ENCODE measurements around the gene ARHGEF28.

The ARHGEF28 gene

GRCh38 chr5:73719632-73720031 is 93.6 kb downstream of the ARHGEF28 start:
- Histone ChIP-seq H3K4me3 (replicated peaks; ENCODE audit: low read depth, low read length) (no peak overlapping the region), H3K27me3 (replicated peaks; ENCODE audit: control insufficient read depth, insufficient read depth, low read length) (no peaks in the 10 kb centered on the region), H3K36me3 (ENCODE audit: control insufficient read depth, insufficient read depth, low read length) (no peaks in the 10 kb centered on the region)
- no peak for DNase-seq (ENCODE audit: extremely low read depth, insufficient read length)
- no peak for TF ChIP-seq CTCF (IDR thresholded peaks at IDR 0.05; ENCODE audit: insufficient read depth, low read length, poor library complexity, severe bottlenecking)

GRCh38 chr5:73722231-73722630 is 96.2 kb downstream of the ARHGEF28 start:
- TF ChIP-seq CTCF (IDR thresholded peaks at IDR 0.05; ENCODE audit: insufficient read depth, low read length, poor library complexity, severe bottlenecking), result no peak

GRCh38 chr5:73726071-73726470 is 100.1 kb downstream of the ARHGEF28 start:
- no peak for DNase-seq (ENCODE audit: extremely low read depth, insufficient read length)

More at GRCh38 chr5:73722231-73722630, 96.2 kb downstream of the ARHGEF28 start:
- no peak overlapping the region for H3K4me3 ChIP-seq (replicated peaks; ENCODE audit: low read depth, low read length)
- no peak for DNase-seq (ENCODE audit: extremely low read depth, insufficient read length)
- H3K27me3 ChIP-seq (replicated peaks; ENCODE audit: control insufficient read depth, insufficient read depth, low read length), result no peaks in the 10 kb centered on the region
- H3K36me3 ChIP-seq (ENCODE audit: control insufficient read depth, insufficient read depth, low read length), result no peaks in the 10 kb centered on the region

GRCh38 chr5:73726606-73727231 is 100.7 kb downstream of the ARHGEF28 start:
- TF ChIP-seq CTCF (IDR thresholded peaks at IDR 0.05; ENCODE audit: insufficient read depth, low read length, poor library complexity, severe bottlenecking), result no peak
- no peak for DNase-seq (ENCODE audit: extremely low read depth, insufficient read length)
- no peak overlapping the region for H3K4me3 ChIP-seq (replicated peaks; ENCODE audit: low read depth, low read length)
- H3K27me3 ChIP-seq (replicated peaks; ENCODE audit: control insufficient read depth, insufficient read depth, low read length), result no peaks in the 10 kb centered on the region
- no peaks in the 10 kb centered on the region for H3K36me3 ChIP-seq (ENCODE audit: control insufficient read depth, insufficient read depth, low read length)

More at GRCh38 chr5:73726071-73726470, 100.1 kb downstream of the ARHGEF28 start:
- H3K27me3 ChIP-seq (replicated peaks; ENCODE audit: control insufficient read depth, insufficient read depth, low read length), result no peaks in the 10 kb centered on the region
- no peak for TF ChIP-seq CTCF (IDR thresholded peaks at IDR 0.05; ENCODE audit: insufficient read depth, low read length, poor library complexity, severe bottlenecking)
- no peaks in the 10 kb centered on the region for H3K36me3 ChIP-seq (ENCODE audit: control insufficient read depth, insufficient read depth, low read length)
- no peak overlapping the region for H3K4me3 ChIP-seq (replicated peaks; ENCODE audit: low read depth, low read length)

- no peak for TF ChIP-seq CTCF (IDR thresholded peaks at IDR 0.05; ENCODE audit: insufficient read depth, low read length, poor library complexity, severe bottlenecking)
- no peak for DNase-seq (ENCODE audit: extremely low read depth, insufficient read length)
Observed at GRCh38 chr5:73727470-73727869, 101.5 kb downstream of the ARHGEF28 start.

More at GRCh38 chr5:73727470-73727869, 101.5 kb downstream of the ARHGEF28 start:
- Histone ChIP-seq H3K27me3 (replicated peaks; ENCODE audit: control insufficient read depth, insufficient read depth, low read length) (no peaks in the 10 kb centered on the region), H3K36me3 (ENCODE audit: control insufficient read depth, insufficient read depth, low read length) (no peaks in the 10 kb centered on the region), H3K4me3 (replicated peaks; ENCODE audit: low read depth, low read length) (no peak overlapping the region)

All from GM06990 (cell line).